ENCODE results near the gene TRIO. TPM values are rescaled to one million over a fixed set of nuclear protein-coding genes. Genes with fewer than 3 reads are reported as not detected.

Gene TRIO
- total RNA-seq, 4 donors from 2014 or later, result 290 to 370 (median 346) TPM

- Histone ChIP-seq H3K36me3 (peaks cover 0 to 85% (median 20%) of the 10 kb centered on the region in 3 donors), H3K9me3 (no peaks in the 10 kb centered on the region), H3K4me3 (no peak overlapping the region), H3K4me1 (no peaks in the 10 kb centered on the region), H3K27ac (no peak overlapping the region), H3K27me3 (no peaks in the 10 kb centered on the region)
- 85 to 87% methylated on average over 5 of the region's 5 CpGs for WGBS, 2 donors
- DNase-seq (ENCODE audit: low spot score in 2 of 2), result no peak
- TF ChIP-seq POLR2A (IDR thresholded peaks at IDR 0.05), result no peak
- no peak for TF ChIP-seq CTCF (IDR thresholded peaks at IDR 0.05)
- TF ChIP-seq EP300 (IDR thresholded peaks at IDR 0.05), result no peak
Observed at GRCh38 chr5:14482085-14482484, 338.9 kb downstream of the TRIO start.

- Histone ChIP-seq H3K9me3 (no peaks in the 10 kb centered on the region), H3K4me3 (no peak overlapping the region), H3K27me3 (no peaks in the 10 kb centered on the region), H3K36me3 (peaks cover 0 to 91% (median 24%) of the 10 kb centered on the region in 3 donors), H3K27ac (no peak overlapping the region), H3K4me1 (no peaks in the 10 kb centered on the region)
- WGBS, 2 donors, result 89 to 96% methylated on average over 15 to 16 of the region's 16 CpGs
- DNase-seq (ENCODE audit: low spot score in 2 of 2), result no peak
- TF ChIP-seq POLR2A (IDR thresholded peaks at IDR 0.05), result no peak
- TF ChIP-seq CTCF (IDR thresholded peaks at IDR 0.05), result no peak
- no peak for TF ChIP-seq EP300 (IDR thresholded peaks at IDR 0.05)
Observed at GRCh38 chr5:14483504-14484157, 340.5 kb downstream of the TRIO start.

- no peak for TF ChIP-seq CTCF (IDR thresholded peaks at IDR 0.05)
- TF ChIP-seq POLR2A (IDR thresholded peaks at IDR 0.05), result no peak
- TF ChIP-seq EP300 (IDR thresholded peaks at IDR 0.05), result no peak
- H3K9me3 ChIP-seq, result no peaks in the 10 kb centered on the region
- no peak overlapping the region for H3K4me3 ChIP-seq
- no peak overlapping the region for H3K27ac ChIP-seq
- peaks cover 0 to 21% (median 3%) of the 10 kb centered on the region in 4 donors for H3K4me1 ChIP-seq
- H3K36me3 ChIP-seq, result peaks cover 0 to 98% (median 17%) of the 10 kb centered on the region in 3 donors
- no peak for DNase-seq (ENCODE audit: low spot score in 2 of 2)
- no peaks in the 10 kb centered on the region for H3K27me3 ChIP-seq
- 87% methylated on average over 5 of the region's 5 CpGs for WGBS, 2 donors
Observed at GRCh38 chr5:14486486-14486885, 343.3 kb downstream of the TRIO start.

- Histone ChIP-seq H3K27me3 (no peaks in the 10 kb centered on the region), H3K4me1 (peaks cover 0 to 21% (median 3%) of the 10 kb centered on the region in 4 donors), H3K4me3 (no peak overlapping the region), H3K36me3 (peaks cover 0 to 98% (median 11%) of the 10 kb centered on the region in 3 donors), H3K9me3 (no peaks in the 10 kb centered on the region), H3K27ac (peak overlapping the region in 1 of 4 donors; percentile 4)
- TF ChIP-seq EP300 (IDR thresholded peaks at IDR 0.05), result no peak
- WGBS, 2 donors, result 83 to 85% methylated on average over 36 to 51 of the region's 62 CpGs
- no peak for DNase-seq (ENCODE audit: low spot score in 2 of 2)
Observed at GRCh38 chr5:14486996-14487896, 344.1 kb downstream of the TRIO start.

- peaks cover 0 to 98% (median 8%) of the 10 kb centered on the region in 3 donors for H3K36me3 ChIP-seq
- TF ChIP-seq POLR2A (IDR thresholded peaks at IDR 0.05) (no peak), EP300 (IDR thresholded peaks at IDR 0.05) (no peak), CTCF (IDR thresholded peaks at IDR 0.05) (no peak)
- no peak for DNase-seq (ENCODE audit: low spot score in 2 of 2)
- H3K4me1 ChIP-seq, result peaks cover 0 to 21% (median 3%) of the 10 kb centered on the region in 4 donors
- peak overlapping the region in 1 of 4 donors; percentile 4 for H3K27ac ChIP-seq
- H3K4me3 ChIP-seq, result no peak overlapping the region
- 77 to 86% methylated on average over 59 to 60 of the region's 60 CpGs for WGBS, 2 donors
- H3K27me3 ChIP-seq, result no peaks in the 10 kb centered on the region
- H3K9me3 ChIP-seq, result no peaks in the 10 kb centered on the region
Observed at GRCh38 chr5:14487897-14488570, 344.9 kb downstream of the TRIO start.
